Chondrocyte (in vitro differentiated cells): ENCODE data around the gene CABP4. TPM values are rescaled to one million over a fixed set of nuclear protein-coding genes. Genes with fewer than 3 reads are reported as not detected.

Source experiments
- DNase-seq: peaks from one replicate; pipeline ENCODE4 v3.0.0; 2021; ENCODE audit warnings: mixed read lengths, low spot score
- H3K27ac Mint-ChIP-seq: one replicate; pipeline ENCODE4 v1.8.0; 2021; ENCODE audit warnings: mild to moderate bottlenecking, moderate library complexity, mixed read lengths; ENCODE audit not compliant: unreplicated experiment
- H3K27me3 Mint-ChIP-seq: 2 replicates; pipeline ENCODE4 v1.8.0; 2021; ENCODE audit warnings: low read depth, mixed read lengths
- H3K36me3 Mint-ChIP-seq: 2 replicates; pipeline ENCODE4 v1.8.0; 2021; ENCODE audit warnings: low read depth, mixed read lengths
- H3K4me1 Mint-ChIP-seq: 2 replicates; pipeline ENCODE4 v1.8.0; 2021; ENCODE audit warnings: low read depth, mild to moderate bottlenecking, mixed read lengths
- H3K4me3 Mint-ChIP-seq: one replicate; pipeline ENCODE4 v1.8.0; 2021; ENCODE audit warnings: mild to moderate bottlenecking, moderate library complexity, mixed read lengths; ENCODE audit not compliant: unreplicated experiment
- H3K9me3 Mint-ChIP-seq: 2 replicates; pipeline ENCODE4 v1.8.0; 2021; ENCODE audit warnings: low read depth, mixed read lengths
- microRNA-seq: library from miRNA; unstranded; fragments of <30 nt; microRNA quantifications from one replicate; pipeline ENCODE4 v1.2.0, GENCODE V29; 2020; ENCODE audit warnings: borderline number of aligned reads
- total RNA-seq: library from RNA; stranded (reverse); gene quantifications from 3 replicates; pipeline ENCODE4 v1.2.1, GENCODE V29; 2021
- TF ChIP-seq, protein P1 (sequence below): fragments of 200-600 bp; sonication (generic); IDR thresholded peaks from 2 replicates; pipeline ENCODE4 v1.5.0; 2021; ENCODE audit warnings: antibody characterized with exemption, mild to moderate bottlenecking, moderate library complexity

The CABP4 gene
- total RNA-seq, 1 donor from 2014 or later: not detected

DNA sequence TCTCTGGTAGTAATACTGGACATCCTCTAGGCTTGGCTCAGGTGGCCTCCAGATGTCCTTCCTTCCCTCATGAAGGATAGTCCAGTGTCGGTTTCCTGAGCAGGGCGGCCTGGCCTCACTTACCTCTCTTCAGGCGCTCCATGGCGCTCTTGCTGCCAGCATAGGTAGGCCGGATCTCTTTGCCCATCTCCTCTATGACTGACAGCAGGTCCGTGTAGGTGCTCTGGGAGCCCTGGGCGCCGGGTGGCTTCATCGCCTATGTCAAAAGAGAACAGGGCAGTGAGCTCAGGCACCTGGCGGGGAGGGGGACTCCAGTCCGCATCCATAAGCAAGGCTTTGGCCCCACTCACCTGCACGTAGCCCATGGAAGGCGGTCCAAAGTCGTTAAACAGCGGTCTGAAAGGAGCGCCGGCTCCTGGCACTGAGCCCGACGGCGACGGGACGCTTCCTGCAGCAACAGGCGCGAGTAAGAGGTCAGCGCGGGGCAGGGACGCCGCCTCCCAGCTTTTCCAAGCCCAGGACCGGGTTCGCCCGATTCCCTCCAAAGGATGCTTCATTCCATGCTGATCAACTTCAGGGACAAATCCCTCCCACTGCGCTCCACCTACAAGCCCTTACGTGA, 52.2 kb downstream of the CABP4 start:
- peaks cover 46% of the 10 kb centered on the region for H3K4me1 Mint-ChIP-seq
- DNase-seq: peak; percentile 86
- TF ChIP-seq, protein P1, sequence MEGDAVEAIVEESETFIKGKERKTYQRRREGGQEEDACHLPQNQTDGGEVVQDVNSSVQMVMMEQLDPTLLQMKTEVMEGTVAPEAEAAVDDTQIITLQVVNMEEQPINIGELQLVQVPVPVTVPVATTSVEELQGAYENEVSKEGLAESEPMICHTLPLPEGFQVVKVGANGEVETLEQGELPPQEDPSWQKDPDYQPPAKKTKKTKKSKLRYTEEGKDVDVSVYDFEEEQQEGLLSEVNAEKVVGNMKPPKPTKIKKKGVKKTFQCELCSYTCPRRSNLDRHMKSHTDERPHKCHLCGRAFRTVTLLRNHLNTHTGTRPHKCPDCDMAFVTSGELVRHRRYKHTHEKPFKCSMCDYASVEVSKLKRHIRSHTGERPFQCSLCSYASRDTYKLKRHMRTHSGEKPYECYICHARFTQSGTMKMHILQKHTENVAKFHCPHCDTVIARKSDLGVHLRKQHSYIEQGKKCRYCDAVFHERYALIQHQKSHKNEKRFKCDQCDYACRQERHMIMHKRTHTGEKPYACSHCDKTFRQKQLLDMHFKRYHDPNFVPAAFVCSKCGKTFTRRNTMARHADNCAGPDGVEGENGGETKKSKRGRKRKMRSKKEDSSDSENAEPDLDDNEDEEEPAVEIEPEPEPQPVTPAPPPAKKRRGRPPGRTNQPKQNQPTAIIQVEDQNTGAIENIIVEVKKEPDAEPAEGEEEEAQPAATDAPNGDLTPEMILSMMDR: no peak
- H3K4me3 Mint-ChIP-seq: peak overlapping the region; percentile 82
- no peaks in the 10 kb centered on the region for H3K36me3 Mint-ChIP-seq
- H3K27ac Mint-ChIP-seq: peak overlapping the region; percentile 91
- H3K27me3 Mint-ChIP-seq: no peaks in the 10 kb centered on the region
- no peaks in the 10 kb centered on the region for H3K9me3 Mint-ChIP-seq

DNA sequence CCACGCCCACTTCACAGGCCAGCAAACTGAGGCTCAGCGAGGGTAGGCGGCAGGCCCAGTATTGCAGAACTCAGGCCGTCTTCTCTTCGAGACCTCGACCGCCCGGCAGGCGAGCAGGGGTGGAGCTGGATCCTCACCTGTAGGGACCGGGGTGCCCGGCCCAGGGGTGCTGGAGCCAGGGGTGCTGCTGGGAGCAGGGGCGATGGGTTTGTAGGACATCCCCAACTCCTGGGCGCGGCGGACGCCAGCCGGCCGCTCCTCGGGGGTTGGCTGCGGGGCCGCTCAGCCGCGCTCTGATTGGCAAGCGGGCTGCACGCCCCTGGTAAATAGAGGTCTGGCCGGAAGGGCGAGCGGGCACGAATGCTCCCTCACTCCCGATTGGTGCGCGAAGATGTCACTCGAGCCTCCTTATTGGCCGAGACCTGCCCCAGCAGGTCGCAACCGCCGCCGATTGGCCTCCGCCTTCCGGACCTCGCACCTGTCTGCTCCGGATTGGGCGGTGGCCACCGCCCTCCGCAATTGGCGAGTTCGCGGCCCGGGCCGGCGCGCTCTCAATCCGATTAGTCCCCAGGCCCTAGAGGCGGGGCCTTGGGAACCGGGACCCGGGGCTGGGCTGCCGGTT, 52.8 kb downstream of the CABP4 start, which contains the start of gene CDK2AP2:
TSS of gene CDK2AP2 (minus strand) at position 299 of the 622 bp plus-strand sequence. CDS start at position 219, 80 bp downstream.
- Mint-ChIP-seq H3K27ac (peak within 1 kb of the TSS; percentile 91), H3K27me3 (no peaks in the 10 kb centered on the region), H3K36me3 (no peaks in the 10 kb centered on the region), H3K9me3 (no peaks in the 10 kb centered on the region), H3K4me1 (peaks cover 43% of the 10 kb centered on the region), H3K4me3 (peak within 1 kb of the TSS; percentile 82)
- TF ChIP-seq, protein P1: no peak
- peak; percentile 100 for DNase-seq

DNA sequence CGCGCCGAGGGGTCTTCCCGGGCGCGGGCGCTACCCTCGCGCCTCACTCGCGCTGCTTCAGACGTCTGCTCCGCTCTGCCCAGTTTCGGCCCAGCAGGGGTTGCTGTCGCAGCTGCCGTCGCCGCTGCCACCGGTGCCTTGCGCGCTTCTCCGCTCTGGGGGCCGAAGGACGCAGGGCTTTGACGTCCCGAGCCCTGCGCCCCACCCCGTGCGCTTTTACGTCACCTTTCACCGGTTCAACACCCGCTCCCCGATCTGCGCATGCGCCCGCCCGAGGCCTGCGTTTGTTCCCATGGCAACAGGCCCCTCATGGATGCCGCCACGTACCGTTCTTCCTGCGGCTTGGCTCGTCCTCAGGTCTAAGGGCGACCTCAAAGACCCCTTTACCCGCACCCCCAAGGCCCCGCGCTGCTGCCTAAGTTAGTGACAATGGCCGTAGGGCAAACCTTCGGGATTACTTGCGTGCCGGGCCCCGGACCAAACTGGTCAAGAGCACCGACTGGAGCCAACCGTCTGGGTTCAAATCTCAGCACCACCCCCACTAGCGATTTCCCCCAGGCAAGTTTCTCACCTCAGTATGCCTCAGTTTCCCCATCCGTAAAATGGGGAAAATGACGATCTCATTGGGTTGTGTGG, 53.5 kb downstream of the CABP4 start:
- peak overlapping the region; percentile 91 for H3K27ac Mint-ChIP-seq
- H3K27me3 Mint-ChIP-seq: no peaks in the 10 kb centered on the region
- DNase-seq: peak; percentile 99
- no peaks in the 10 kb centered on the region for H3K36me3 Mint-ChIP-seq
- H3K4me3 Mint-ChIP-seq: peak overlapping the region; percentile 82
- H3K4me1 Mint-ChIP-seq: peaks cover 39% of the 10 kb centered on the region
- no peaks in the 10 kb centered on the region for H3K9me3 Mint-ChIP-seq
- TF ChIP-seq, protein P1: peak; percentile 44

DNA sequence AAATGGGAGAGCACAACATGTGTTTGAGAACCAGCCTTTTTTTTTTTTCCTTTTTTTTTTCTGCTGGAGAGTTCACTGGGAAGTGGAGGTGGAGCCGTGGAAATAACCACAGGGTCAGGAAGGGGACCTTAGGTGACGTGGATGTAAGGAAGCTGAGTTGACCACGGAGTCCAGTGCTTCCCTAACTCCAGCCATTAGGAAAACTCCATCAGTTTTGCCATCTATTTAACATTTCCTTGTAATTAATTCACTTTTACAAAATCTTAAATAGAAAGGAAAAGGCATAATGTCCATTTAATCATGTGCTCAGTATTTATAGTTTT, 54.8 kb downstream of the CABP4 start:
- H3K27ac Mint-ChIP-seq: no peak overlapping the region
- no peak overlapping the region for H3K4me3 Mint-ChIP-seq
- H3K27me3 Mint-ChIP-seq: peaks cover 4% of the 10 kb centered on the region
- TF ChIP-seq, protein P1: no peak
- no peak for DNase-seq
- H3K4me1 Mint-ChIP-seq: peaks cover 32% of the 10 kb centered on the region
- H3K9me3 Mint-ChIP-seq: no peaks in the 10 kb centered on the region
- H3K36me3 Mint-ChIP-seq: no peaks in the 10 kb centered on the region

Small RNAs within 50 kb of the gene (microRNA-seq; reads per million reads assigned to microRNA genes)
- gene MIR6752: not detected

Other genes with a start within 250 kb of the CABP4 start
- 34.0 to 38.3 TPM (median 36.1 TPM) in 3 replicates for gene GRK2, start 188.9 kb upstream of the CABP4 start, total RNA-seq
- 40.0 to 51.8 TPM (median 47.8 TPM) in 3 replicates for gene ANKRD13D, start 166.1 kb upstream of the CABP4 start, total RNA-seq
- 19.8 to 30.0 TPM (median 28.4 TPM) in 3 replicates for gene SSH3, start 151.8 kb upstream of the CABP4 start, total RNA-seq
- gene POLD4, start 101.8 kb upstream of the CABP4 start, total RNA-seq: 48.8 to 67.7 TPM (median 63.4 TPM) in 3 replicates
- 2.0 to 5.6 TPM (median 4.9 TPM) in 3 replicates for gene CLCF1, start 81.8 kb upstream of the CABP4 start, total RNA-seq
- gene RAD9A, start 63.4 kb upstream of the CABP4 start, total RNA-seq: 11.1 to 14.6 TPM (median 11.6 TPM) in 3 replicates
- gene PPP1CA, start 53.5 kb upstream of the CABP4 start, total RNA-seq: 95.2 to 113 TPM (median 109 TPM) in 3 replicates
- gene TBC1D10C, start 51.3 kb upstream of the CABP4 start, total RNA-seq: not detected in 3 replicates
- 0.36 to 1.8 TPM (median 1.8 TPM) in 3 replicates for gene CARNS1, start 39.7 kb upstream of the CABP4 start, total RNA-seq
- 40.3 to 44.2 TPM (median 42.3 TPM) in 3 replicates for gene RPS6KB2, start 26.9 kb upstream of the CABP4 start, total RNA-seq
- 0.47 to 0.95 TPM (median 0.73 TPM) in 3 replicates for gene PTPRCAP, start 17.7 kb upstream of the CABP4 start, total RNA-seq
- gene CORO1B, start 11.9 kb upstream of the CABP4 start, total RNA-seq: 74.7 to 80.9 TPM (median 80.1 TPM) in 3 replicates
- not detected in 3 replicates for gene GPR152, start 2.6 kb upstream of the CABP4 start, total RNA-seq
- 50.9 to 62.4 TPM (median 57.1 TPM) in 3 replicates for gene TMEM134, start 13.9 kb downstream of the CABP4 start, total RNA-seq
- gene AIP, start 27.7 kb downstream of the CABP4 start, total RNA-seq: 53.6 to 58.8 TPM (median 54.3 TPM) in 3 replicates
- gene PITPNM1, start 50.0 kb downstream of the CABP4 start, total RNA-seq: 39.8 to 44.7 TPM (median 40.5 TPM) in 3 replicates
- 27.5 to 42.5 TPM (median 36.6 TPM) in 3 replicates for gene CDK2AP2, start 52.8 kb downstream of the CABP4 start, total RNA-seq
- gene CABP2, start 68.1 kb downstream of the CABP4 start, total RNA-seq: not detected in 3 replicates
- gene GSTP1, start 128.5 kb downstream of the CABP4 start, total RNA-seq: 637 to 652 TPM (median 644 TPM) in 3 replicates
- 119 to 151 TPM (median 121 TPM) in 3 replicates for gene NDUFV1, start 151.6 kb downstream of the CABP4 start, total RNA-seq
- 8.4 to 12.6 TPM (median 11.3 TPM) in 3 replicates for gene NUDT8, start 174.6 kb downstream of the CABP4 start, total RNA-seq
- gene TBX10, start 184.4 kb downstream of the CABP4 start, total RNA-seq: not detected in 3 replicates
- gene ACY3, start 195.4 kb downstream of the CABP4 start, total RNA-seq: not detected in 3 replicates
- not detected in 3 replicates for gene ALDH3B2, start 219.3 kb downstream of the CABP4 start, total RNA-seq